NB4 (cell line): Measurements from ENCODE around the gene UTRN.

ENCODE experiments used
- CTCF ChIP-seq: IDR thresholded peaks from one replicate; pipeline ENCODE4 v1.5.1; 2012; ENCODE audit warnings: low read depth, low read length
- MAX ChIP-seq: IDR thresholded peaks from 2 replicates; pipeline ENCODE4 v1.6.1; 2011; ENCODE audit warnings: low read depth, low read length
- MYC ChIP-seq: IDR thresholded peaks from 2 replicates; pipeline ENCODE4 v1.6.1; 2011; ENCODE audit warnings: low read depth, low read length
- POLR2A ChIP-seq: IDR thresholded peaks from 2 replicates; pipeline ENCODE4 v1.6.1; 2011; ENCODE audit warnings: mild to moderate bottlenecking; ENCODE audit not compliant: insufficient read length; ENCODE audit errors: extremely low read depth

GRCh38 chr6:144264270-144265060, 20.7 kb upstream of the UTRN start:
- TF ChIP-seq CTCF (no peak), MAX (no peak), POLR2A (no peak), MYC (no peak)
